MM.1S (cell line): ENCODE data around the gene UNC119.

Source experiments
- DNase-seq: peaks from one replicate; pipeline ENCODE4 v3.0.0-alpha.2; 2015
- H2AFZ ChIP-seq: fragments of 300-600 bp; sonication (generic); 2 replicates; pipeline ENCODE4 v1.6.0; 2016; ENCODE audit warnings: antibody characterized with exemption, low read length
- H3F3A ChIP-seq: fragments of 300-600 bp; sonication (generic); 2 replicates; pipeline ENCODE4 v1.6.1; 2016; ENCODE audit warnings: mild to moderate bottlenecking, antibody characterized with exemption, low read length, moderate library complexity, mixed read lengths; ENCODE audit not compliant: insufficient read depth
- H3K27ac ChIP-seq: fragments of 300-600 bp; sonication (generic); 2 replicates; pipeline ENCODE4 v1.5.1; 2016; ENCODE audit warnings: mild to moderate bottlenecking, low read length
- H3K27me3 ChIP-seq: fragments of 300-600 bp; sonication (generic); replicated peaks from 2 replicates; pipeline ENCODE4 v1.6.0; 2016; ENCODE audit warnings: low read length; ENCODE audit not compliant: insufficient read depth
- H3K36me3 ChIP-seq: fragments of 300-600 bp; sonication (generic); replicated peaks from 2 replicates; pipeline ENCODE4 v1.6.1; 2016; ENCODE audit warnings: mild to moderate bottlenecking, low read length, mixed read lengths; ENCODE audit not compliant: insufficient read depth
- H3K4me1 ChIP-seq: fragments of 300-600 bp; sonication (generic); 2 replicates; pipeline ENCODE4 v1.6.1; 2016; ENCODE audit warnings: low read length, mixed read lengths
- H3K4me2 ChIP-seq: fragments of 300-600 bp; sonication (generic); 2 replicates; pipeline ENCODE4 v1.6.0; 2016; ENCODE audit warnings: low read depth, low read length
- H3K4me3 ChIP-seq: fragments of 300-600 bp; sonication (generic); 2 replicates; pipeline ENCODE4 v1.5.1; 2016; ENCODE audit warnings: low read length, mixed read lengths
- H3K79me2 ChIP-seq: fragments of 300-600 bp; sonication (generic); 2 replicates; pipeline ENCODE4 v1.6.1; 2016; ENCODE audit warnings: mixed run types, low read length, mixed read lengths
- H3K9ac ChIP-seq: fragments of 300-600 bp; sonication (generic); 2 replicates; pipeline ENCODE4 v1.6.1; 2016; ENCODE audit warnings: low read length, mixed read lengths
- H3K9me2 ChIP-seq: fragments of 300-600 bp; sonication (generic); replicated peaks from 2 replicates; pipeline ENCODE4 v1.6.1; 2016; ENCODE audit warnings: mild to moderate bottlenecking, low read length, mixed read lengths; ENCODE audit not compliant: insufficient read depth
- H3K9me3 ChIP-seq: fragments of 300-600 bp; sonication (generic); replicated peaks from 2 replicates; pipeline ENCODE4 v1.6.1; 2016; ENCODE audit warnings: mild to moderate bottlenecking, low read length, mixed read lengths; ENCODE audit not compliant: insufficient read depth
- H4K20me1 ChIP-seq: fragments of 300-600 bp; sonication (generic); 2 replicates; pipeline ENCODE4 v1.6.1; 2016; ENCODE audit warnings: mild to moderate bottlenecking, low read length, moderate library complexity, mixed read lengths; ENCODE audit not compliant: insufficient read depth
- EZH2 ChIP-seq: fragments of 300-600 bp; sonication (generic); optimal IDR thresholded peaks from 2 replicates; pipeline ENCODE3; 2017; ENCODE audit warnings: low read depth, mild to moderate bottlenecking, antibody characterized with exemption, low read length, mixed read lengths
- EZH2phosphoT487 ChIP-seq: fragments of 300-600 bp; sonication (generic); IDR thresholded peaks from 2 replicates; pipeline ENCODE4 v1.6.1; 2018; ENCODE audit warnings: antibody characterized with exemption, low read length
- TF ChIP-seq, protein P1 (sequence below): fragments of 300-600 bp; sonication (generic); IDR thresholded peaks from 2 replicates; pipeline ENCODE4 v1.5.1; 2016; ENCODE audit warnings: antibody characterized with exemption, low read length, mixed read lengths

UNC119 gene

DNA sequence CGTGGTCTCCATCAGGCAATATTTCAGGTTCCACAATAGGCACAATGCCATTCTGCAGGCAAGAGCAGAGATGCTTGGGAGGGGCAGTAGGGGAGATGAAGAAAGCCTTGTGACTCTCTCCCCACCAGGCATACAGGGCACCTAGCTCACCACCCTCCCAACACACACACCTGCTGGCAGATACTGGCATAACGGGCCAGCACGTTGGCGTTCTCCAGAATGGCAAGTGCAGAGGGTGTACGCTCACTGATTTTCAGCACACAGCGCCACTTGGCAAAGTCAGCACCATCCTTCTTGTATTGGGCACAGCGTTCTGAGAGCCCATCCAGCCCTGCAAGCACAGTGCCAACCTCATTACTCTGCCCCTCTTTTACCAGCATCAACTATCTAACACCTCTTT lies 22.1 kb upstream of the UNC119 start:
- H3F3A ChIP-seq = 0 out of 2 replicates have a peak, but pooled peaks cover 23% of the 10 kb centered on the region
- H2AFZ ChIP-seq = no peak overlapping the region
- no peak overlapping the region for H3K4me2 ChIP-seq
- peaks cover 18% of the 10 kb centered on the region for H3K79me2 ChIP-seq
- DNase-seq = no peak
- no peak overlapping the region for H3K27ac ChIP-seq
- H3K4me3 ChIP-seq = no peak overlapping the region
- H3K4me1 ChIP-seq = peaks cover 14% of the 10 kb centered on the region
- TF ChIP-seq EZH2phosphoT487 = no peak
- TF ChIP-seq, protein P1, sequence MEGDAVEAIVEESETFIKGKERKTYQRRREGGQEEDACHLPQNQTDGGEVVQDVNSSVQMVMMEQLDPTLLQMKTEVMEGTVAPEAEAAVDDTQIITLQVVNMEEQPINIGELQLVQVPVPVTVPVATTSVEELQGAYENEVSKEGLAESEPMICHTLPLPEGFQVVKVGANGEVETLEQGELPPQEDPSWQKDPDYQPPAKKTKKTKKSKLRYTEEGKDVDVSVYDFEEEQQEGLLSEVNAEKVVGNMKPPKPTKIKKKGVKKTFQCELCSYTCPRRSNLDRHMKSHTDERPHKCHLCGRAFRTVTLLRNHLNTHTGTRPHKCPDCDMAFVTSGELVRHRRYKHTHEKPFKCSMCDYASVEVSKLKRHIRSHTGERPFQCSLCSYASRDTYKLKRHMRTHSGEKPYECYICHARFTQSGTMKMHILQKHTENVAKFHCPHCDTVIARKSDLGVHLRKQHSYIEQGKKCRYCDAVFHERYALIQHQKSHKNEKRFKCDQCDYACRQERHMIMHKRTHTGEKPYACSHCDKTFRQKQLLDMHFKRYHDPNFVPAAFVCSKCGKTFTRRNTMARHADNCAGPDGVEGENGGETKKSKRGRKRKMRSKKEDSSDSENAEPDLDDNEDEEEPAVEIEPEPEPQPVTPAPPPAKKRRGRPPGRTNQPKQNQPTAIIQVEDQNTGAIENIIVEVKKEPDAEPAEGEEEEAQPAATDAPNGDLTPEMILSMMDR = peak; percentile 10
- no peaks in the 10 kb centered on the region for H3K9me3 ChIP-seq
- H4K20me1 ChIP-seq = no peaks in the 10 kb centered on the region; the same call in 1 of the 2 replicates
- H3K36me3 ChIP-seq = no peaks in the 10 kb centered on the region
- H3K9me2 ChIP-seq = no peaks in the 10 kb centered on the region
- no peaks in the 10 kb centered on the region for H3K27me3 ChIP-seq
- H3K9ac ChIP-seq = no peak overlapping the region

- TF ChIP-seq EZH2phosphoT487 (no peak), EZH2 (no peak)
- TF ChIP-seq, protein P1 = no peak
- H3K9ac ChIP-seq = no peak overlapping the region
- H3K27ac ChIP-seq = no peak overlapping the region
- no peaks in the 10 kb centered on the region for H3K27me3 ChIP-seq
- peaks cover 23% of the 10 kb centered on the region for H3K79me2 ChIP-seq
- no peak overlapping the region for H3K4me2 ChIP-seq
- no peaks in the 10 kb centered on the region; the same call in 1 of the 2 replicates for H4K20me1 ChIP-seq
- H3F3A ChIP-seq = 0 out of 2 replicates have a peak, but pooled peaks cover 23% of the 10 kb centered on the region
- no peaks in the 10 kb centered on the region for H3K36me3 ChIP-seq
- no peaks in the 10 kb centered on the region for H3K9me2 ChIP-seq
- DNase-seq = no peak
- no peak overlapping the region for H2AFZ ChIP-seq
- H3K9me3 ChIP-seq = no peaks in the 10 kb centered on the region
- H3K4me1 ChIP-seq = peaks cover 15% of the 10 kb centered on the region
- H3K4me3 ChIP-seq = no peak overlapping the region
Measured at GRCh38 chr17:28573966-28574480, 21.6 kb upstream of the UNC119 start.

GRCh38 chr17:28573521-28573920 lies 21.1 kb upstream of the UNC119 start:
- Histone ChIP-seq H3K4me2 (no peak overlapping the region), H3K27me3 (no peaks in the 10 kb centered on the region), H3K4me3 (no peak overlapping the region), H3K9me2 (no peaks in the 10 kb centered on the region), H3K4me1 (peaks cover 15% of the 10 kb centered on the region), H3K27ac (no peak overlapping the region), H2AFZ (no peak overlapping the region), H3F3A (0 out of 2 replicates have a peak, but pooled peaks cover 23% of the 10 kb centered on the region), H3K79me2 (peaks cover 28% of the 10 kb centered on the region), H3K9me3 (no peaks in the 10 kb centered on the region), H4K20me1 (no peaks in the 10 kb centered on the region; the same call in 1 of the 2 replicates), H3K9ac (no peak overlapping the region), H3K36me3 (no peaks in the 10 kb centered on the region)
- DNase-seq = no peak
- TF ChIP-seq, protein P1 = no peak
- TF ChIP-seq EZH2 (no peak), EZH2phosphoT487 (no peak)
